GM21786 (cell line): Measurements from ENCODE around the gene ZNF845.
"Not testable (repeated sequence)": the region's sequence is repeated elsewhere in the genome, so short reads cannot be mapped to it uniquely, and the experiment has no call there.

Source experiments
- ATAC-seq: cut with Tn5 transposase; IDR thresholded peaks from one replicate; pipeline ENCODE4 v1.9.1; 2021; ENCODE audit not compliant: unreplicated experiment

ZNF845 gene

DNA sequence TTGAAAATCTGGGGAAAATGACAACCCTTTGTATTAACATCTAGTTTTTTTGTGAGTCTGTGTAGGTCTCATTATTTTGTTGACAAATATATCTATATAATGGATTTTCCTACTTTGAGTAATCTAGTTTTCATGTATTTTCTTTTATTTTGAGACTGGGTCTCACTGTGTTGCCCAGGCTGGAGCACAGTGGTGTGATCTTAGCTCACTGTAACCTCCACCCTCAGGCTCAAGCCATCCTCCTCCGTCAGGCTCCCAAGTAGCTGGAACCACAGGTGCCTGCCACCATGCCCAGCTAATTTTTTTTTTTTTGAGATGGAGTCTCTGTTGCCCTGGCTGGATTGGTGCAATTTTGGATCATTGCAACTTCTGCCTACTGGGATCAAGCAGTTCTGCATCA, 41.2 kb downstream of the ZNF845 start:
- ATAC-seq, result no peak

DNA sequence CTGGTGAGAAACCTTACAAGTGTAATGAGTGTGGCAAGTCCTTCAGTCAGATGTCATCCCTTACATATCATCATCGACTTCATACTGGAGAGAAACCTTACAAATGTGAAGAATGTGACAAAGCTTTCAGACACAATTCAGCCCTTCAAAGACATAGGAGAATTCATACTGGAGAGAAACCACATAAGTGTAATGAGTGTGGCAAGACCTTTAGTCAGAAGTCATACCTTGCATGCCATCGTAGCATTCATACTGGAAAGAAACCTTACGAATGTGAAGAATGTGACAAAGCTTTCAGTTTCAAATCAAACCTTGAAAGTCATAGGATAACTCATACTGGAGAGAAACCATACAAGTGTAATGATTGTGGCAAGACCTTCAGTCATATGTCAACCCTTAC, 47.8 kb downstream of the ZNF845 start:
- ATAC-seq, result no peak

DNA sequence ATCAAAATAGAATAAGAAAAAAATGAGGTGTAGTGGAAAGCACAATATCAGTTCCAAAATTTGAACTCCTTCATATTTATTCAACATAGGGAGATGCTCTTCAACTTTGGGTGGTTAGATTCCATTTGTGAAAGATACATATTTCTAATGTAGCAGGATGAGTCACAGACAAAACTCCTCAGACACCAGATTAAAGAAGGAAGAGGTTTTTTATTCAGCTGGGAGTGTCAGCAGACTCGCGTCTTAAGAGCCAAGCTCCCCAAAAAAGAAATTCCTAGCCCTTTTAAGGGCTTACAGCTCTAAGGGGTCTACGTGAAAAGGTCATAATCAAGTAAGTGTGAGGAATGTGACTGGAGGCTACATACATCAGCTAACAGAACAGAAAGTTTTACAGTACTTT, 54.6 kb downstream of the ZNF845 start:
- ATAC-seq, result no peak

DNA sequence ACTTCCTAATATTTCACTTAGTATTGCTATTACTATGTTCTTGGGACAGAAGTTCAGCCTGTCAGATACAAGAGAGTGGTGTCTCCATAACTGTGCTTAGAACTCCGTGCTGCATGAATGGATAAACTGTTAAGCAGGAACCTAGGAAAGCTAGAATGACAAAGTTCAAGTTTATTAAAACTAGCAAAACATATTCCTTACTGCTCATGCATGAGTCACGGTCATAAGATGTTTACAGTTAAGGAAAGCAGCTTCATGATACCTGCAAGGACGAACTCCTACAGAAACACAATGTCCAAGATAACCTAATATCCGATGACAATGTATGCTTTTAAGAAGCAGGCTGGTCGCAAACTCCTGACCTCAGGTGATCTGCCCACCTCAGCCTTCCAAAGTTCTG, 55.4 kb downstream of the ZNF845 start:
- ATAC-seq, result no peak

DNA sequence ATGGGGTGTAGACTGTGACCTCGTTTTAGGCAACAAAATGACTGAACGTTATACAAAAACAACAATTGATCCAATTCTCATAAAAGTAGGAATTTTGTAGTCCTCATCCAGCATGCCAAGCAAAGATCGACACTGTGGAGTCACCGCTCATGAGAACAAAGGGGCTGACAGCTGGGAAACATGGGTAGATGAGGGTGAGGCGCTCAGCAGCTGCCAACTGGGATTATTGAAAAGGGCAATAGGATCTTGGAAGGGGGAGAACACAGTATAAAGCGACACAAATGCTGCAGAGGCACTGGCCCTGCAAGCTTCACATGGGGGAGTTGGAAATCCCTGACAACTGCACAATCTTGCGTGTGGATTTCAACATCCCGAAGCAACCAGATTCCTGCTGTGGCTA, 56.0 kb downstream of the ZNF845 start:
- ATAC-seq, result no peak

DNA sequence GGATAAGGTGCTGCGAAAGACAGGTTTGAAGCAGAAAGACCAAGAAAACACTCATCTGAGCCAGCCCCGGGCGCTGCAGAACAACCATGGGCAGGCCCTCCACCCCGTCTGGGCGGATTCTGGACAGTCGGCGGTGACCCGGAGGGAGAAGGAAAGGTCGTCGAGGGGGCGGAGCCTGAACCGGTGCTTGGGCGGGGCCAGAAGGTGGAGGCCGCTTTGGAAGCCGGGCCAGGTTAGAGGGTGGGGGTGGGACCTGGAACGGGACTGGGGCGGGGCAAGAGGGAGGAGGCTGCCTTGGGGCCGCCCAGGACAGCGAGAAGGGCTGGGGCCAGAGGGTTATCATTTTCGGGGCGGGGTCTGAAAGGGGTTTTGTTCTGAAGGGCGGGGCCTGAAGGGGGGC, 56.4 kb downstream of the ZNF845 start:
- no peak for ATAC-seq

DNA sequence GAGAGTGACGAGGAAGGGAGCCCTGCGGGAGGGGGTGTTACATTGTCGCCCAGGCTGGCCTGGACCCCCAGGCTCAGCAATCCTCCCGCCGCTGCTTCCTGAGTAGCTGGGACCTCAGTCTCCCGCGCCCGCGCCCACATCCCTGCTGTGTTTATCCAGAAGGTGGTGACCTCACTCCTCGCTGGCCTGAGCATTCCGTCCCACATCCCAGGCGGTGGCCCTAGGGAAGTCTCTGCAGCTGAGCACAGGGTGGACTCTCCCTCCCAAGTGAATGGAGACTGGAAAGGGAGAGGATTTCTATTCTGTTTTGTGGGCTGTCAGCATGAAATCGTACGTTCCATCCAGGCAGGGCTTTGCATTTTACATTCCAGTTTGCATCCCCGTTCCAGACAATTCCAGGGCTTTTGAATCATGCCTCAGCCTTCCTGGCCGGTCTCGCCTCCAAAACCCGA, 61.0 kb downstream of the ZNF845 start:
- ATAC-seq, result no peak

DNA sequence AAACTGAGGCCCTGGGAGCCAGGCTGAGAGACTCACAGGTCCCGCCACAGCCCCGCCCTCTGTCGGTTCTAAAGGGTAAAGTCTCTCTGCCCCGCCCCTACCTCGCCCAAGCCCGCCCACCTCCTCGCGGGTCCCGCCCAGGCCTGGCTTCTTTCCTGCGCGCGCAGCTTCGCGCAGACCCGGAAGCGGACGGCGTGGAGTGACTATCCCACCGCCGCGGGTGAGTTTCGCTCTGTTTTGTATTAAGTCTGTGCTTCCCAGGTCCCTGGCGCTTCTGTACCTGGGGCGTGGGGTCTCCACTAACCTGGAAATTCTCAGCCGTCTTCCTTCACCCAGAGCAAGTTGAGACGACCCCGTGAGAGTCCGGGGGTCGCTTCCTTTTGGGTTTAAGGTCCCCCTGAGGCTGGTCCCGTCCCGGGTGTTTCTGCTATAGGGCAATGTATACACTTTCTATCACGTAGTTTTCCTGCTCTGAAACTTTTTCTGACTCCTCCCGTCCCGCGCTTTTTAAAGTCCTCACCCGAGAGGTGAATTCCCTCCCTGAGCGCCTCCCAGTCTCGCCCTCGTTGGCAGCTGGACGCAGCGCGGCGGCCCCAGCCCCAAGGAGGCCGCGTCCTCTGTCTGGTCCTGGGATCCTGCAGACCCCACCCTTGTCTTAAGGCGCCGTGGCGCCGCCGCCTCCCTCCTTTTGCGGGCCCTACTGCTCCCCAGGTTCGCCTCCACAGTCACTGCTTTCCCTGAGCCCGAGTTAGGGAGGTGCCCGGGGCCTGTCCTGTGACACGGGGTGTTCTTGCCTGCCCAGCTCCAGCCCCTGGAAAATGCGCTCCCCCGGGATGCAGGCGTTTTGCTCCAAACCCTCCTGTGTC, 61.7 kb downstream of the ZNF845 start, which contains the start of gene ZNF765:
ZNF765 (plus strand) TSS at position 176 of the 866 bp plus-strand sequence. CDS start 2,867 bp downstream, outside the sequence.
- ATAC-seq, result peak; percentile 87

DNA sequence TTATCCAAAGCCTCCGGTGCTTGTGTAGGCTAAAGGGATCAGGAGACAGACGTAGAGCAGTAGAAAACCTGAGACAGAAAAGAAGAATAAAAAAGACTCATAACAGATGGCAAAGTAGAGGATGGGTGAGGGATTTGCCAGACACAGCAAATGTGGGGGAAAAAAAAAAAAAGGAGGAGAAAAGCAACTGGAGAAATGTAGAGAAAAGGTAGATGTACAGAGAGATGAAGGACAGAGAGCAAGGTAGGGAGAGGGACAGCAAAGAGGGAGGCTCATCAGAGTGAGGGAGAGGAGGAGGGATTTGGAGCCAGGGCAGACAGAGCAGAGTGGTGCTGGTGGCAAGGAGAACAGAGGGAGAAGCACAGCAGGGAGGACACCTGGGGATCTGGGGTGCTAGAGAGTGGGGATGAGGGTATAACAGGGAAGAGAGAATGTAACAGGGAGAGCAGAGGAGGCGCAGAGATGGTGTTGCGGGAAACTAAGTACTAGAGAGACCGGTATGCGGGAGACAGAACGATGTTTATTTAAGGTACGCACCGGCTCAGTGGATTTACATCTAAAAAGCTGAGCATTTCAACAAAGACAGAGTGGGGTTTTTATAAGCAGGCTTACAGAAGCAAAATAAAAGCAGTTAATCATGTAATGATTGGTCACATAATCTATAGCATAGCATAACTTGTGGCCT, 62.4 kb downstream of the ZNF845 start:
- not testable (repeated sequence) for ATAC-seq

DNA sequence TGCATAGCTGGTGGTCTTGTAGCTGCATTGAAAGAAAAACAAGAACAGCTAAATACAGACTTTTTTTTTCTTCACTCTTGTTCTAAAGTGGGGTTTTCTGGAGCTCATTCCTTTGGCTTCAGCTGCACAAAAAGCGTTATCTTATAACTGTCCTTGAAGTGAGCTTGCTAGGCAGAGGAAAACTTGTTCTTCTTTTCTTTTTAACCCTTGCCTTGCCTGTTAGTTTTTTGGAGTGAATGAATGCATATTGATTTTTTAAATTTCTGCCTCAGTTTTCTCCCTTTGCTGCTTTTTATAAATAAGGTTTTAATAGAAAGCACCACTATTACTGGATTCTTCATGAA, 62.9 kb downstream of the ZNF845 start:
- ATAC-seq, result no peak

DNA sequence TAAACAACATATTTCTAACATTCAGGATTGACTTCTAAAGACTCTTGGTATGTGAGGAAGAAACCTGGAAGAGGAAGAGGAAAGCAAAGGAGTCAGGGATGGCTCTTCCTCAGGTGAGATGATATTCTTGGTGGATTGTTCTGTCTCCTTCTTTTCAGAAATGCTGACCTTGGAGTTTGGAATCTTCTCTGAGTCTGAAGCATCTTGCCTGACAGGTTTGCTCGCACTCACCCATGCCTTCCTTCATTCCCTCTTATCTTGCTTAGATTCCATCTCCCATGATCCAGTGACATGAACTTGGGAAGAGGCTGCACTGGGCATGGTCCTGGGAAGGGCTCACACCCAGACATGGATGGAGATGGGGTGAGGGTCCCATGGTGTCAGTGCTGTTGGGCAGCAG, 64.4 kb downstream of the ZNF845 start:
- not testable (repeated sequence) for ATAC-seq
